ENCODE measurements around the gene KCP. TPM values are rescaled to one million over a fixed set of nuclear protein-coding genes. Genes with fewer than 3 reads are reported as not detected.

The KCP gene
- total RNA-seq, 1 experiment from 2014 or later = 0.50 TPM

DNA sequence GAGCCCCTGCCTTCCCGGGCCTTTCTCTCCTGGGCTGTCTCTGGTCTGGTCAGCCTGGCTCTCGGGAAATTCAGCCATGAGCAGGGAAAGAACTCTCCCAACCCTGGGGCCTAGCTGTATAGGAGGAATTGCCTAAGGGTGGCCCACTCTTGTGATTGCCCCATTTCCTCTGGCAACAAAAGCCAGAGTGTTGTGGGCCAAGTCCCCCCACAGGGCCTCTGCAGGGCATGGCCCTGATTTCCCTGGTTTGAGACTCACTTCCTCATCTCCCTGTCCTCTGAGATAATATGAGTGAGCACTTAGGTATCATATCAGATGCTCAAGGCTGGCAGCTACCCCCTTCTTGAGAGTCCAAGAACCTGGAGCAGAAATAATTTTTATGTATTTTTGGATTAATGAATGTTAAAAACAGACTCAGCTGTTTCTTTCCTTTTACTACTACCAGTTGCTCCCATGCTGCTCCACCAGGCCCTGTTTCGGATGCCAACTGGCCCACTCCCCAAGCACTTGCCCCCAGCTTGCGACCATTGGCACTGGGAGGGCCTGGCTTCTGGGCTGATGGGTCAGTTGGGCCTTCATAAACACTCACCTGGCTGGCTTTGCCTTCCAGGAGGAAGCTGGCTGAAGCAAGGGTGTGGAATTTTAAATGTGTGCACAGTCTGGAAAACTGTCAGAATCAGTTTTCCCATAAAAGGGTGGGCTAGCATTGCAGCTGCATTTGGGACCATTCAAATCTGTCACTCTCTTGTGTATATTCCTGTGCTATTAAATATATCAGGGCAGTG is 38.7 kb upstream of the KCP start:
- intact Hi-C loops (cut with micrococcal nuclease; ENCODE audit: unreplicated experiment) = loop anchor here (5.0 kb wide), 1 partner anchor 47 kb away; no protein-coding TSS in a partner anchor

GRCh38 chr7:128948312-128948973 is 37.9 kb upstream of the KCP start:
- no peak overlapping the region for H3K27ac Mint-ChIP-seq (ENCODE audit: unreplicated experiment)
- CTCF ChIA-PET = interaction anchor here (1.4 kb wide), 1 partner anchor 143 kb away, joined by 7 read pairs; no protein-coding TSS in a partner anchor

More for the DNA sequence above, 38.7 kb upstream of the KCP start:
- Histone ChIP-seq H3K4me3 (ENCODE audit: low read depth, low read length) (no peak overlapping the region), H3K36me3 (ENCODE audit: control insufficient read depth, insufficient read depth, low read length) (no peaks in the 10 kb centered on the region), H3K9me3 (no peaks in the 10 kb centered on the region), H3K27me3 (replicated peaks; ENCODE audit: control insufficient read depth, insufficient read depth, low read length) (no peaks in the 10 kb centered on the region), H3K4me1 (no peaks in the 10 kb centered on the region)
- POLR2A ChIA-PET = no interaction called here
- Mint-ChIP-seq H3K27ac (ENCODE audit: unreplicated experiment) (no peak overlapping the region), H3K27me3 (ENCODE audit: insufficient read depth, unreplicated experiment) (no peaks in the 10 kb centered on the region), H3K9me3 (ENCODE audit: unreplicated experiment) (no peaks in the 10 kb centered on the region), H3K36me3 (ENCODE audit: insufficient read depth, unreplicated experiment) (peaks cover 41% of the 10 kb centered on the region), H3K4me1 (ENCODE audit: low read depth, unreplicated experiment) (no peaks in the 10 kb centered on the region), H3K4me3 (ENCODE audit: unreplicated experiment) (no peak overlapping the region)
- no TSS peak for BruUV-seq (replicated peaks)
- no peak for DNase-seq
- TF ChIP-seq, protein P1, sequence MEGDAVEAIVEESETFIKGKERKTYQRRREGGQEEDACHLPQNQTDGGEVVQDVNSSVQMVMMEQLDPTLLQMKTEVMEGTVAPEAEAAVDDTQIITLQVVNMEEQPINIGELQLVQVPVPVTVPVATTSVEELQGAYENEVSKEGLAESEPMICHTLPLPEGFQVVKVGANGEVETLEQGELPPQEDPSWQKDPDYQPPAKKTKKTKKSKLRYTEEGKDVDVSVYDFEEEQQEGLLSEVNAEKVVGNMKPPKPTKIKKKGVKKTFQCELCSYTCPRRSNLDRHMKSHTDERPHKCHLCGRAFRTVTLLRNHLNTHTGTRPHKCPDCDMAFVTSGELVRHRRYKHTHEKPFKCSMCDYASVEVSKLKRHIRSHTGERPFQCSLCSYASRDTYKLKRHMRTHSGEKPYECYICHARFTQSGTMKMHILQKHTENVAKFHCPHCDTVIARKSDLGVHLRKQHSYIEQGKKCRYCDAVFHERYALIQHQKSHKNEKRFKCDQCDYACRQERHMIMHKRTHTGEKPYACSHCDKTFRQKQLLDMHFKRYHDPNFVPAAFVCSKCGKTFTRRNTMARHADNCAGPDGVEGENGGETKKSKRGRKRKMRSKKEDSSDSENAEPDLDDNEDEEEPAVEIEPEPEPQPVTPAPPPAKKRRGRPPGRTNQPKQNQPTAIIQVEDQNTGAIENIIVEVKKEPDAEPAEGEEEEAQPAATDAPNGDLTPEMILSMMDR (IDR thresholded peaks at IDR 0.05; ENCODE audit: insufficient read depth in 1 of 2, low read depth in 1 of 2, low read length in 1 of 2, severe bottlenecking in 1 of 2, unreplicated experiment in 1 of 2) = no peak
- CTCF ChIA-PET = interaction anchor here (1.4 kb wide), 1 partner anchor 142 kb away, joined by 7 read pairs; no protein-coding TSS in a partner anchor

GRCh38 chr7:128947854-128948253 is 37.3 kb upstream of the KCP start:
- Mint-ChIP-seq H3K27ac (ENCODE audit: unreplicated experiment) (no peak overlapping the region), H3K27me3 (ENCODE audit: insufficient read depth, unreplicated experiment) (no peaks in the 10 kb centered on the region), H3K4me3 (ENCODE audit: unreplicated experiment) (no peak overlapping the region), H3K36me3 (ENCODE audit: insufficient read depth, unreplicated experiment) (peaks cover 28% of the 10 kb centered on the region), H3K4me1 (ENCODE audit: low read depth, unreplicated experiment) (no peaks in the 10 kb centered on the region), H3K9me3 (ENCODE audit: unreplicated experiment) (no peaks in the 10 kb centered on the region)
- TF ChIP-seq, protein P1 (IDR thresholded peaks at IDR 0.05; ENCODE audit: insufficient read depth in 1 of 2, low read depth in 1 of 2, low read length in 1 of 2, severe bottlenecking in 1 of 2, unreplicated experiment in 1 of 2) = no peak
- ChIA-PET CTCF (interaction anchor here (0.6 to 1.4 kb wide), 3 partner anchors 37 to 144 kb away, joined by 3 to 7 read pairs (median 3); partner anchors contain the start of gene KCP), POLR2A (no interaction called here)
- no peaks in the 10 kb centered on the region for H3K27me3 ChIP-seq (replicated peaks; ENCODE audit: control insufficient read depth, insufficient read depth, low read length)
- H3K4me3 ChIP-seq (ENCODE audit: low read depth, low read length) = no peak overlapping the region
- intact Hi-C loops (cut with micrococcal nuclease; ENCODE audit: unreplicated experiment) = loop anchor here (5.0 kb wide), 1 partner anchor 46 kb away; no protein-coding TSS in a partner anchor
- no peaks in the 10 kb centered on the region for H3K36me3 ChIP-seq (ENCODE audit: control insufficient read depth, insufficient read depth, low read length)
- DNase-seq = no peak
- no TSS peak for BruUV-seq (replicated peaks)
- no peaks in the 10 kb centered on the region for H3K4me1 ChIP-seq
- H3K9me3 ChIP-seq = no peaks in the 10 kb centered on the region

More at GRCh38 chr7:128948312-128948973, 37.9 kb upstream of the KCP start:
- intact Hi-C loops (cut with micrococcal nuclease; ENCODE audit: unreplicated experiment) = loop anchor here (5.0 kb wide), 1 partner anchor 46 kb away; no protein-coding TSS in a partner anchor
- TF ChIP-seq, protein P1 (IDR thresholded peaks at IDR 0.05; ENCODE audit: insufficient read depth in 1 of 2, low read depth in 1 of 2, low read length in 1 of 2, severe bottlenecking in 1 of 2, unreplicated experiment in 1 of 2) = no peak
- Histone ChIP-seq H3K27me3 (replicated peaks; ENCODE audit: control insufficient read depth, insufficient read depth, low read length) (no peaks in the 10 kb centered on the region), H3K36me3 (ENCODE audit: control insufficient read depth, insufficient read depth, low read length) (no peaks in the 10 kb centered on the region), H3K9me3 (no peaks in the 10 kb centered on the region), H3K4me3 (ENCODE audit: low read depth, low read length) (no peak overlapping the region), H3K4me1 (no peaks in the 10 kb centered on the region)
- H3K9me3 Mint-ChIP-seq (ENCODE audit: unreplicated experiment) = no peaks in the 10 kb centered on the region
- no peak overlapping the region for H3K4me3 Mint-ChIP-seq (ENCODE audit: unreplicated experiment)
- peaks cover 34% of the 10 kb centered on the region for H3K36me3 Mint-ChIP-seq (ENCODE audit: insufficient read depth, unreplicated experiment)
- no peak for DNase-seq
- BruUV-seq (replicated peaks) = no TSS peak
- H3K27me3 Mint-ChIP-seq (ENCODE audit: insufficient read depth, unreplicated experiment) = no peaks in the 10 kb centered on the region
- POLR2A ChIA-PET = no interaction called here
- no peaks in the 10 kb centered on the region for H3K4me1 Mint-ChIP-seq (ENCODE audit: low read depth, unreplicated experiment)

Measured in Caco-2 (cell line).